Heart left ventricle (tissue), 16 donors: ENCODE measurements around the gene CAMK2B. TPM values are rescaled to one million over a fixed set of nuclear protein-coding genes. Genes with fewer than 3 reads are reported as not detected.

Experiments used
- ATAC-seq, 4 donors: fragments of 200-7000 bp; cut with Tn5 transposase; one replicate each; pipeline ENCODE4 v1.9.1; 2020 to 2022; ENCODE audit warnings: moderate library complexity in 4 of 4, mild to moderate bottlenecking in 3 of 4, moderate number of reproducible peaks in 1 of 4
- DNase-seq, 5 donors: peaks; one replicate each; pipeline ENCODE4 v3.0.0-alpha.2; 2020
- H3K27ac ChIP-seq, 12 donors: fragments of 200-600 bp; sonication (generic) in 4 of 12; one replicate each; pipeline versions ENCODE4 v1.5.0 to v1.8.0; 2016 to 2022; ENCODE audit warnings: mild to moderate bottlenecking in 2 of 12
- H3K27me3 ChIP-seq, 9 donors: fragments of 200-600 bp; sonication (generic) in 2 of 9; one replicate each; pipeline versions ENCODE4 v1.5.1 to v1.8.0; 2016 to 2022; ENCODE audit warnings: mild to moderate bottlenecking in 3 of 9
- H3K36me3 ChIP-seq, 9 donors: fragments of 200-600 bp; sonication (generic) in 2 of 9; one replicate each; pipeline versions ENCODE4 v1.5.0 to v1.8.0; 2018 to 2022; ENCODE audit warnings: mild to moderate bottlenecking in 2 of 9
- H3K4me1 ChIP-seq, 12 donors: fragments of 200-600 bp; sonication (generic) in 4 of 12; one replicate each; pipeline versions ENCODE4 v1.5.0 to v1.8.0; 2016 to 2022; ENCODE audit warnings: mild to moderate bottlenecking in 3 of 12
- H3K4me3 ChIP-seq, 12 donors: fragments of 200-600 bp; sonication (generic) in 4 of 12; one replicate each; pipeline versions ENCODE4 v1.5.0 to v1.8.0; 2017 to 2022; ENCODE audit warnings: mild to moderate bottlenecking in 9 of 12, moderate library complexity in 4 of 12
- H3K9me3 ChIP-seq, 12 donors: fragments of 200-600 bp; sonication (generic) in 4 of 12; one replicate each; pipeline versions ENCODE4 v1.5.0 to v1.8.0; 2016 to 2022; ENCODE audit warnings: mild to moderate bottlenecking in 1 of 12
- CTCF ChIP-seq, 12 donors: fragments of 200-600 bp; sonication (generic) in 4 of 12; IDR thresholded peaks; one replicate each; pipeline versions ENCODE4 v1.5.0 to v1.8.0; 2018 to 2022; ENCODE audit warnings: antibody characterized with exemption in 12 of 12, mild to moderate bottlenecking in 5 of 12
- POLR2A ChIP-seq, 2 donors: fragments of 450-650 bp; IDR thresholded peaks; one replicate each; pipeline ENCODE4 v1.6.1; 2017; ENCODE audit warnings: antibody characterized with exemption in 2 of 2, mild to moderate bottlenecking in 2 of 2, moderate library complexity in 2 of 2
- WGBS, 4 donors: extraction: QIAGEN DNeasy Blood & Tissue Kit in 2 of 4; methylation state at CpG; one replicate each; pipeline versions ENCODE4 v1.1.5 to v1.1.7; 2013 to 2018; 5-methylcytosine and 5-hydroxymethylcytosine counted together
- intact Hi-C, 10 donors: fragments of 100-400 bp; cut with DNase I; formaldehyde crosslinking; loops; one replicate each; pipeline versions ENCODE4 v1.11.1 to v1.14.2; 2022
- polyA plus RNA-seq, 2 donors: library from polyadenylated mRNA; stranded (reverse); fragments of 200-250 nt; gene quantifications; one replicate each; pipeline ENCODE4 v1.2.3, GENCODE V29; 2013
- total RNA-seq, 9 donors: library from RNA; depleted of rRNA in 2 of 9; stranded (reverse); fragments of >200 nt in 2 of 9; fragmentation: NEBNext Ultra II Directional in 3 of 9; extraction: Animal tissue kit (Norgen Biotek cat#: 25700) in 3 of 9; gene quantifications; one replicate each; pipeline versions ENCODE4 v1.1.0 to v1.2.4, GENCODE V29; 2016 to 2023
- donor health status: ischemic (EF 13 %, LVEDD 7.1; RV severe dilation, severe dysfunction).
- donor health status: healthy with polysubstance abuse.
- donor health status: DM: no; HTN: yes; CAD: no.
- donor health status: DM: no; HTN: no; CAD: no.
- donor health status: ischemic (EF 25% LVEDD 6.9; RV normal size, moderate dysfunction).
- donor health status: ischemic (EF 25% LVEDD 5.7; RV mildly dilated, moderate dysfunction).
- donor health status: healthy.
- donor health status: DM: yes; HTN: yes; CAD: no.
- donor health status: ischemic (EF 35%, LVEDD 5.7; RV mildly dilated, moderate dysfunction).
- donor health status: nonischemic (EF 11% LVEDD 7.7; RV severe dilation, severe dysfunction).
- donor health status: DM: yes; HTN: yes; CAD: no.
- donor health status: PGD.
- donor health status: ischemic (EF 29% LVEDD 5.4; RV normal size, mild dysfunction).
- donor health status: nonischemic (EF 23%, LVEDD 6.1; RV moderate dilation, normal function).

CAMK2B gene
- total and polyA plus RNA-seq, 11 donors: 35.7 to 141 (median 103) TPM

GRCh38 chr7:44194069-44194468 is 131.3 kb downstream of the CAMK2B start:
- Histone ChIP-seq H3K36me3 (no peaks in the 10 kb centered on the region), H3K27ac (no peak overlapping the region), H3K9me3 (no peaks in the 10 kb centered on the region), H3K27me3 (peaks cover 0 to 21% (median 0%) of the 10 kb centered on the region in 9 donors), H3K4me3 (no peak overlapping the region), H3K4me1 (no peaks in the 10 kb centered on the region)
- TF ChIP-seq POLR2A (IDR thresholded peaks at IDR 0.05) (no peak), CTCF (IDR thresholded peaks at IDR 0.05) (no peak)
- intact Hi-C loops: loop anchor here in 7 of 10 donors (5.0 to 10.0 kb wide), 10 partner anchors 42 to 172 kb away; partner anchors contain the start of genes MYL7 (in 1 of the 7) and POLD2 (in 1 of the 7)
- DNase-seq (no peak), ATAC-seq (no peak)
- 50 to 75% (median 62%) methylated on average over 2 of the region's 2 CpGs for WGBS, 4 donors

DNA sequence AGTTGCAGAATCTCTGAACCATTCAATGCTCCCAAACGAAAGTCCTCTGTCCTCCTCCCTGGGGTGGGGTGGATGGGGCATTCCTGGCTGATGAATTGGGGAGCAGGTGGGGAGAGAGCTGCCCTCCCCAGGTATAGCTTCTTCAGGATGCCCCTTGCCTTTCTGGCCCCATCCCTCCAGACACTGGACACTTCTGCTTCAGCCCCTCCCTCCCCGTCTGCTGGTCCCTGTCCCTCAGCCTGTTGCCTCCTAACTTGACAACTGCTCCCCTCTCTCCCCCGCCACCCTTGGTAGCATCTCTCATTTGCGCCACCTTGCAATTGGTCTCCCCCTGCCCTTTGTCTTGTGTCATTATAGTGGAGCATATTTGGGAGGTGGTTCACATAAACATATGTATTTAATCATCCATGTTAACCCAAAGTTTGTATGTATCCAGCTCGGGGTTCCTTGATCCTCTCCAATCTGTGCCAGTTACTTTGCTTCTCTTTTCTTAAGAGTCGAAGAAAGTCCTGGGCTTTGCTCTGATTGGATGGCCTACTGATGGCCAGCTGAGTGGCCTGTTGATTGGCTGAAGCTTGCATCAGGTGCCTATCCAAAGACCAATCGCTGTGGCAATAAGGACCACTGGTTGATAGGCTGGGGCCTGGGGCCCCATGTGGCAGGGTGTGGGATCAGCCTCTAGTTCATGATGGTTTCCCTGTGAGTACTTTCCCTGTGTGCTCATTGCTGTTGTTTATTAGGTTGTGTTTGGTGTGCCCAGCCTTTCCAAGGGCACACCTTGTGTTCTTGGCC is 132.2 kb downstream of the CAMK2B start:
- no peak for DNase-seq
- Histone ChIP-seq H3K9me3 (no peaks in the 10 kb centered on the region), H3K36me3 (no peaks in the 10 kb centered on the region), H3K4me3 (no peak overlapping the region), H3K27ac (no peak overlapping the region), H3K27me3 (peaks cover 0 to 21% (median 0%) of the 10 kb centered on the region in 9 donors), H3K4me1 (no peaks in the 10 kb centered on the region)
- 84 to 93% (median 92%) methylated on average over 7 of the region's 7 CpGs for WGBS, 4 donors
- intact Hi-C loops: loop anchor here in 7 of 10 donors (5.0 to 10.0 kb wide), 10 partner anchors 41 to 171 kb away; partner anchors contain the start of genes MYL7 (in 1 of the 7) and POLD2 (in 1 of the 7)
- TF ChIP-seq POLR2A (IDR thresholded peaks at IDR 0.05): no peak
- no peak for TF ChIP-seq CTCF (IDR thresholded peaks at IDR 0.05)
- no peak for ATAC-seq

DNA sequence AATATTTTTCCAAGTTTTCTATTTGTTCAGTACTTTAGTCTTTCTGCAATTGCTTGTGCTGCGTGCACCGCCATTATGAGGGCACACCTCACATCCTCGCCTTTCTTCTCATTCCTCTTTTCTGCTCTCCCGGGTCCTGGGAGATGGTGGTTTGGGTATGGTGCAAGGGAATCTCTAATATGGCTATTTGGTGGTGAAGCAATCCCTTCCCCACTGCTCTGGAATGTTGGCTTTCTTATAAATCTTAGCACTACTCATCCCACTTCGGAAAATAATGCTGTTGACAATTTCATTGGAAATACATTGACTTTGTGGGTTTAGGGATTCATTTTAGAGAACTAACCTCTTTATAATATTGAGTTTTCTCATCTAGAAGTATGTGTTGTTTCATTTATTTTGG is 134.2 kb downstream of the CAMK2B start:
- intact Hi-C loops: loop anchor here in 7 of 10 donors (5.0 to 10.0 kb wide), 10 partner anchors 39 to 169 kb away; partner anchors contain the start of genes MYL7 (in 1 of the 7) and POLD2 (in 1 of the 7)
- TF ChIP-seq POLR2A (IDR thresholded peaks at IDR 0.05): no peak
- TF ChIP-seq CTCF (IDR thresholded peaks at IDR 0.05): no peak
- DNase-seq: no peak
- Histone ChIP-seq H3K36me3 (no peaks in the 10 kb centered on the region), H3K9me3 (no peaks in the 10 kb centered on the region), H3K27ac (no peak overlapping the region), H3K27me3 (peaks cover 0 to 21% (median 0%) of the 10 kb centered on the region in 9 donors), H3K4me1 (no peaks in the 10 kb centered on the region), H3K4me3 (no peak overlapping the region)
- WGBS, 4 donors: 88 to 90% (median 88%) methylated on average over 5 of the region's 5 CpGs
- ATAC-seq: no peak
